Liver (tissue), 9 donors: ENCODE data around the gene PCDHGA7. TPM values are rescaled to one million over a fixed set of nuclear protein-coding genes. Genes with fewer than 3 reads are reported as not detected.
"Not testable (repeated sequence)": the region's sequence is repeated elsewhere in the genome, so short reads cannot be mapped to it uniquely, and the experiment has no call there.

Experiments used
- DNase-seq: peaks from one replicate; pipeline ENCODE4 v3.0.0-alpha.2; 2017; ENCODE audit warnings: low spot score
- H3K27ac ChIP-seq, 2 donors: one replicate each; pipeline ENCODE4 v1.7.0; 2013; ENCODE audit warnings: inconsistent platforms in 2 of 2, low read length in 2 of 2, control low read depth in 1 of 2, low read depth in 1 of 2, mild to moderate bottlenecking in 1 of 2
- H3K27me3 ChIP-seq, 4 donors: one replicate each; pipeline versions ENCODE4 v1.6.1 to v1.7.0; 2013; ENCODE audit warnings: low read length in 3 of 4, inconsistent platforms in 1 of 4, mild to moderate bottlenecking in 1 of 4, moderate library complexity in 1 of 4; ENCODE audit not compliant: control insufficient read depth in 4 of 4, insufficient read depth in 4 of 4
- H3K36me3 ChIP-seq, 4 donors: one replicate each; pipeline versions ENCODE4 v1.6.1 to v1.7.0; 2013; ENCODE audit warnings: low read length in 3 of 4, mild to moderate bottlenecking in 3 of 4, low read depth in 1 of 4, moderate library complexity in 1 of 4; ENCODE audit not compliant: control insufficient read depth in 4 of 4, insufficient read depth in 3 of 4
- H3K4me1 ChIP-seq, 4 donors: one replicate each; pipeline versions ENCODE4 v1.6.1 to v1.7.0; 2013; ENCODE audit warnings: low read length in 3 of 4, mild to moderate bottlenecking in 3 of 4, moderate library complexity in 1 of 4; ENCODE audit not compliant: control insufficient read depth in 4 of 4, insufficient read depth in 4 of 4
- H3K4me3 ChIP-seq, 3 donors: one replicate each; pipeline versions ENCODE4 v1.6.1 to v1.7.0; 2013; ENCODE audit warnings: low read length in 3 of 3, control low read depth in 1 of 3, low read depth in 1 of 3, mild to moderate bottlenecking in 1 of 3
- H3K9ac ChIP-seq, 2 donors: one replicate each; pipeline ENCODE4 v1.7.0; 2013; ENCODE audit warnings: low read length in 2 of 2, mild to moderate bottlenecking in 2 of 2, moderate library complexity in 2 of 2, control low read depth in 1 of 2, low read depth in 1 of 2
- H3K9me3 ChIP-seq, 4 donors: one replicate each; pipeline versions ENCODE4 v1.6.1 to v1.7.0; 2013; ENCODE audit warnings: low read length in 3 of 4; ENCODE audit not compliant: control insufficient read depth in 4 of 4
- ATF3 ChIP-seq: IDR thresholded peaks from 2 replicates; pipeline ENCODE4 v1.6.1; 2016; ENCODE audit warnings: antibody characterized with exemption
- CTCF ChIP-seq: fragments of 150-350 bp; IDR thresholded peaks from 2 replicates; pipeline ENCODE4 v1.5.1; 2017; ENCODE audit warnings: improper control_type of control experiment, low read depth, low read length; ENCODE audit not compliant: missing input control
- EGR1 ChIP-seq, 2 donors: IDR thresholded peaks; 2 replicates each; pipeline ENCODE4 v1.6.1; 2016 to 2018; ENCODE audit warnings: antibody characterized with exemption in 2 of 2, low read depth in 2 of 2
- FOXA1 ChIP-seq: IDR thresholded peaks from 2 replicates; pipeline ENCODE4 v1.6.1; 2016; ENCODE audit warnings: antibody characterized with exemption
- FOXA2 ChIP-seq: IDR thresholded peaks from 2 replicates; pipeline ENCODE4 v1.6.1; 2016; ENCODE audit warnings: antibody characterized with exemption
- GABPA ChIP-seq, 2 donors: IDR thresholded peaks in 1 of 2; conservative IDR thresholded peaks in 1 of 2; 2 replicates each; pipeline ENCODE4 v1.6.1; 2016; ENCODE audit warnings: antibody characterized with exemption in 2 of 2, mild to moderate bottlenecking in 1 of 2, moderate library complexity in 1 of 2
- HNF4A ChIP-seq, 2 donors: conservative IDR thresholded peaks; 2 replicates each; pipeline ENCODE4 v1.6.1; 2016; ENCODE audit warnings: antibody characterized with exemption in 2 of 2, mild to moderate bottlenecking in 2 of 2
- HNF4G ChIP-seq: IDR thresholded peaks from 2 replicates; pipeline ENCODE4 v1.6.1; 2016; ENCODE audit warnings: antibody characterized with exemption
- JUND ChIP-seq, 2 donors: IDR thresholded peaks; 2 replicates each; pipeline ENCODE4 v1.6.1; 2016; ENCODE audit warnings: antibody characterized with exemption in 2 of 2
- MAX ChIP-seq: IDR thresholded peaks from 2 replicates; pipeline ENCODE4 v1.6.1; 2016; ENCODE audit warnings: antibody characterized with exemption
- NR2F2 ChIP-seq: IDR thresholded peaks from 2 replicates; pipeline ENCODE4 v1.6.1; 2016; ENCODE audit warnings: antibody characterized with exemption
- RAD21 ChIP-seq, 2 donors: IDR thresholded peaks; 2 replicates each; pipeline ENCODE4 v1.6.1; 2016; ENCODE audit warnings: antibody characterized with exemption in 2 of 2, mild to moderate bottlenecking in 2 of 2
- REST ChIP-seq: IDR thresholded peaks from 2 replicates; pipeline ENCODE4 v1.6.1; 2016; ENCODE audit warnings: antibody characterized with exemption, mild to moderate bottlenecking
- RXRA ChIP-seq, 2 donors: IDR thresholded peaks; 2 replicates each; pipeline ENCODE4 v1.6.1; 2017 to 2018; ENCODE audit warnings: antibody characterized with exemption in 2 of 2, mild to moderate bottlenecking in 1 of 2
- SP1 ChIP-seq: IDR thresholded peaks from 2 replicates; pipeline ENCODE4 v1.6.1; 2018; ENCODE audit warnings: antibody characterized with exemption, mild to moderate bottlenecking
- TAF1 ChIP-seq: conservative IDR thresholded peaks from 2 replicates; pipeline ENCODE4 v1.6.1; 2016; ENCODE audit warnings: antibody characterized with exemption, mild to moderate bottlenecking
- YY1 ChIP-seq: IDR thresholded peaks from 2 replicates; pipeline ENCODE4 v1.6.1; 2016; ENCODE audit warnings: antibody characterized with exemption, mild to moderate bottlenecking
- ZBTB33 ChIP-seq: IDR thresholded peaks from 2 replicates; pipeline ENCODE4 v1.6.1; 2016; ENCODE audit warnings: antibody characterized with exemption
- WGBS: extraction: QIAGEN DNeasy Blood & Tissue Kit; methylation state at CpG from one replicate; pipeline ENCODE4 v1.1.7; 2013; 5-methylcytosine and 5-hydroxymethylcytosine counted together
- polyA plus RNA-seq, 2 donors: library from polyadenylated mRNA; stranded (reverse) in 1 of 2; unstranded in 1 of 2; fragments of 200-250 nt in 1 of 2; fragments of >200 nt in 1 of 2; fragmentation: Nextera tagmentation in 1 of 2; extraction: Ambion mirVana in 1 of 2; gene quantifications; one replicate each; pipeline versions ENCODE4 v1.2.1 to v1.2.3, GENCODE V29; 2013 to 2015
- total RNA-seq, 2 donors: library from RNA; depleted of rRNA; stranded (reverse); fragments of >200 nt; gene quantifications; one replicate each; pipeline ENCODE4 v1.2.3, GENCODE V29; 2014
- donor health status: healthy.
- donor health status: healthy.
- donor health status: healthy.
- donor health status: healthy.
- donor health status: healthy.

Gene PCDHGA7
- total and polyA plus RNA-seq, 4 donors, result 0.19 to 0.67 (median 0.21) TPM

GRCh38 chr5:141392429-141393198 lies 10.1 kb downstream of the PCDHGA7 start, which contains the start of gene PCDHGA8:
Gene PCDHGA8, plus strand, starts transcription at chr5:141392633. Its CDS starts 181 bp downstream, at chr5:141392814.
- no peak for TF ChIP-seq EGR1 (IDR thresholded peaks at IDR 0.05; ENCODE audit: low read depth in 2 of 2)
- H3K27ac ChIP-seq, result no peak within 1 kb of the TSS
- WGBS, result 33% methylated on average over 38 of the region's 38 CpGs
- peak within 1 kb of the TSS in 2 of 3 donors; percentile 51 to 69 for H3K4me3 ChIP-seq
- H3K36me3 ChIP-seq, result peaks cover 0 to 6% (median 0%) of the 10 kb centered on the region in 4 donors
- H3K4me1 ChIP-seq, result peaks cover 0 to 4% (median 0%) of the 10 kb centered on the region in 4 donors
- H3K9ac ChIP-seq, result no peak within 1 kb of the TSS
- peaks cover 37 to 81% (median 39%) of the 10 kb centered on the region in 4 donors for H3K9me3 ChIP-seq
- H3K27me3 ChIP-seq, result peaks cover 0 to 4% (median 0%) of the 10 kb centered on the region in 4 donors
- DNase-seq, result no peak

GRCh38 chr5:141393267-141393666 lies 10.7 kb downstream of the PCDHGA7 start:
- Histone ChIP-seq H3K27ac (no peak overlapping the region), H3K36me3 (peaks cover 0 to 6% (median 0%) of the 10 kb centered on the region in 4 donors), H3K9me3 (peaks cover 36 to 78% (median 39%) of the 10 kb centered on the region in 4 donors), H3K4me3 (peak overlapping the region in 2 of 3 donors; percentile 34 to 47), H3K9ac (no peak overlapping the region), H3K4me1 (peaks cover 0 to 2% (median 0%) of the 10 kb centered on the region in 4 donors), H3K27me3 (peaks cover 0 to 4% (median 0%) of the 10 kb centered on the region in 4 donors)
- WGBS, result 33% methylated on average over 21 of the region's 21 CpGs
- no peak for DNase-seq
- TF ChIP-seq FOXA2, result no peak
- no peak for TF ChIP-seq CTCF
- TF ChIP-seq MAX, result no peak
- no peak for TF ChIP-seq JUND (IDR thresholded peaks at IDR 0.05)
- TF ChIP-seq REST, result no peak
- no peak for TF ChIP-seq HNF4G
- no peak for TF ChIP-seq GABPA (IDR thresholded peaks at IDR 0.05 in 1 of 2, conservative IDR thresholded peaks at IDR 0.05 in 1 of 2)
- TF ChIP-seq EGR1 (IDR thresholded peaks at IDR 0.05; ENCODE audit: low read depth in 2 of 2), result no peak
- no peak for TF ChIP-seq RXRA (IDR thresholded peaks at IDR 0.05)
- TF ChIP-seq ATF3, result no peak
- TF ChIP-seq TAF1, result no peak
- no peak for TF ChIP-seq FOXA1
- no peak for TF ChIP-seq NR2F2
- no peak for TF ChIP-seq YY1
- TF ChIP-seq HNF4A (conservative IDR thresholded peaks at IDR 0.05), result no peak
- TF ChIP-seq RAD21 (IDR thresholded peaks at IDR 0.05), result no peak
- no peak for TF ChIP-seq ZBTB33
- no peak for TF ChIP-seq SP1

GRCh38 chr5:141394401-141395187 lies 12.1 kb downstream of the PCDHGA7 start:
- DNase-seq, result not testable (repeated sequence)

More at GRCh38 chr5:141394401-141395187, 12.1 kb downstream of the PCDHGA7 start:
- not testable (repeated sequence) for H3K27ac ChIP-seq, H3K9ac ChIP-seq, H3K27me3 ChIP-seq, H3K36me3 ChIP-seq, H3K4me3 ChIP-seq, H3K4me1 ChIP-seq
- H3K9me3 ChIP-seq, result peaks cover 29 to 76% (median 36%) of the 10 kb centered on the region in 4 donors
- 36% methylated on average over 44 of the region's 53 CpGs for WGBS
